ENCODE data around the gene CHMP1A. TPM values are rescaled to one million over a fixed set of nuclear protein-coding genes. Genes with fewer than 3 reads are reported as not detected.
"Not testable (repeated sequence)": the region's sequence is repeated elsewhere in the genome, so short reads cannot be mapped to it uniquely, and the experiment has no call there.

The CHMP1A gene
- total and polyA plus RNA-seq, 2 experiments from 2014 or later: 42.3 to 81.9 TPM

DNA sequence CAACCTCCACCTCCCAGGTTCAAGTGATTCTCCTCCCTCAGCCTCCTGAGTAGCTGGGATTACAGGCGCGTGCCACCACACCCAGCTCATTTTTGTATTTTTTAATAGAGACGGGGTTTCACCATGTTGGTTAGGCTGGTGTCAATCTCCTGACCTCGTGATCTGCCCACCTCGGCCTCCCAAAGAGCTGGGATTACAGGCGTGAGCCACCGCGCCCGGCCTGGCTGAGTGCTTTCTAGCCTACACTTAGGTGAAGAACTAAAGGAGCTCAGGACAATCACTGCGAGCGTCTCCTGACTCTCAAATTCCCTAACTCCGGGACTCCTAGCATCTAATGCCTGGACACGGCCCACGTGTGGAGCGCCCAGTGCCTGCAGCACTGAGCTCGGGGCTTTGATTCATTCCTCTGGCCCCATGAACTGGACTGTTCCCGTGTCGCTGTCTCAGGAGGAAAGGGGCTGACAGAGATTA is 42.2 kb upstream of the CHMP1A start:
- H2AFZ ChIP-seq; H3K36me3 ChIP-seq (ENCODE audit: insufficient read depth); H3K9me2 ChIP-seq (ENCODE audit: insufficient read depth); H4K20me1 ChIP-seq (replicated peaks; ENCODE audit: insufficient read depth); DNase-seq (ENCODE audit: low spot score); ATAC-seq; H3K79me2 ChIP-seq (replicated peaks; ENCODE audit: insufficient read depth); H3K9me3 Mint-ChIP-seq; H3K4me1 ChIP-seq (ENCODE audit: insufficient read depth); H3K4me1 Mint-ChIP-seq: not testable (repeated sequence)
- Mint-ChIP-seq H3K4me3 (peak overlapping the region; percentile 55), H3K36me3 (ENCODE audit: low read depth) (peaks cover 11% of the 10 kb centered on the region), H3K27ac (peak overlapping the region; percentile 67; the same call in 1 of the 2 replicates), H3K27me3 (ENCODE audit: insufficient read depth, low read depth, poor library complexity) (peaks cover 39% of the 10 kb centered on the region)
- Histone ChIP-seq H3K4me3 (peak overlapping the region; percentile 52), H3K4me2 (peak overlapping the region; percentile 84), H3F3A (replicated peaks; ENCODE audit: low read depth) (peaks cover 14% of the 10 kb centered on the region; the same call in 1 of the 2 replicates), H3K27ac (ENCODE audit: low read depth) (peak overlapping the region; percentile 50; the same call in 1 of the 2 replicates), H3K27me3 (ENCODE audit: insufficient read depth) (peaks cover 17% of the 10 kb centered on the region; the same call in 1 of the 2 replicates)

DNA sequence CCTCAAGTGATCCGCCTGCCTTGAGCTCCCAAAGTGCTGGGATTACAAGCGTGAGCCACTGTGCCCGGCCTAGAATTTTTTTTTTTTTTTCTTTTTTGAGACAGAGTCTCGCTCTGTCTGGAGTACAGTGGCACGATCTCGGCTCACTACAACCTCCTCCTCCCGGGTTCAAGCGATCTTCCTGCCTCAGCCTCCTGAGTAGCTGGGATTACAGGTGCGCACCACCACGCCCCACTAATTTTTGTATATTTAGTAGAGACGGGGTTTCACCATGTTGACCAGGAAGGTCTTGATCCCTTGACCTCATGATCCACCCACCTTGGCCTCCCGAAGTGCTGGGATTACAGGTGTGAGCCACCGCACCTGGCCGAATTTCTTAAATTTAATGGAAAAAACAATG is 41.2 kb upstream of the CHMP1A start:
- not testable (repeated sequence) for H4K20me1 ChIP-seq (replicated peaks; ENCODE audit: insufficient read depth); DNase-seq (ENCODE audit: low spot score); H3K9me2 ChIP-seq (ENCODE audit: insufficient read depth); H3K4me2 ChIP-seq; ATAC-seq; H3K79me2 ChIP-seq (replicated peaks; ENCODE audit: insufficient read depth); H3K36me3 ChIP-seq (ENCODE audit: insufficient read depth); H2AFZ ChIP-seq; H3K9me3 Mint-ChIP-seq; H3K27ac Mint-ChIP-seq; H3K27me3 ChIP-seq (ENCODE audit: insufficient read depth); H3K4me1 ChIP-seq (ENCODE audit: insufficient read depth); H3K27ac ChIP-seq (ENCODE audit: low read depth); H3K4me3 Mint-ChIP-seq; H3K4me3 ChIP-seq; H3K4me1 Mint-ChIP-seq
- peaks cover 14% of the 10 kb centered on the region; the same call in 1 of the 2 replicates for H3F3A ChIP-seq (replicated peaks; ENCODE audit: low read depth)
- H3K36me3 Mint-ChIP-seq (ENCODE audit: low read depth): peaks cover 15% of the 10 kb centered on the region
- peaks cover 31% of the 10 kb centered on the region for H3K27me3 Mint-ChIP-seq (ENCODE audit: insufficient read depth, low read depth, poor library complexity)

DNA sequence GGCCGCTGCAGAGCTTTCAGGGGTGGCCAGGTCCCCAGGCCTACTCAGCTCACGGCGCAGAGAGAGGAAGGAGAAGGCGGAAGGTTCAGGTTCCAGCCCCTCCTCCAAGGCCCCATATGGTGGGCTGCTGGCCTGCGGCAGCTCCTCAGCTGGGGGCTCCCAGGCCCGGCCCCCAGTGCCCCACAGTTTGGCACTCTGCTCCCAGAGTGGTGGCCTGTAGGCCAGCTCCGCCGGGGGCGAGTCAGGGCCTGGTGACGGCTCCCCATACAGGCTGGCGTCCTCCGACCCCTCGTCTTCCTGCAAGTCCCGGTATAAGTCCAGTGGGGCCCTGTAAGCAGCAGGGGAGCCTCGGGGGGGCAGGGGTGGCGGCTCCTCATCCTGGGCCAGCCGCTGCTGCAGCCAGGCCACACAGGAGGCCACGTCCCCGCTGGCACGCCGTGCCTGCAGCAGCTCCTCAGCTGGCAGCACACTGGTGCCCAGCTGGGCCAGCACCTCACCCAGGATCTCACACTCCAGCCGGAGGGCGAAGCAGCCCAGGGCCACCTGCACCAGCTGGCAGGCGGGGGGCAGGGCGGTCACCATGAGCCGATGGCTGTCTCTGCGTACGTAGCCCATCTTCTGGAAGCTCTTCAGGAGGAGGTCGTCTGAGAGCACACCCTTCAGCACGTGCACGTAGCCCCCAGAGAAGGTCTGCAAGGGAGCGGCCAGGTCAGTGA is 40.3 kb upstream of the CHMP1A start:
- Mint-ChIP-seq H3K4me1 (peaks cover 6% of the 10 kb centered on the region; the same call in 2 of the 3 replicates), H3K4me3 (no peak overlapping the region), H3K27me3 (ENCODE audit: insufficient read depth, low read depth, poor library complexity) (peaks cover 24% of the 10 kb centered on the region), H3K9me3 (no peaks in the 10 kb centered on the region), H3K27ac (no peak overlapping the region), H3K36me3 (ENCODE audit: low read depth) (peaks cover 22% of the 10 kb centered on the region)
- peaks cover 4% of the 10 kb centered on the region for H4K20me1 ChIP-seq (replicated peaks; ENCODE audit: insufficient read depth)
- ATAC-seq: no peak
- H3K4me2 ChIP-seq: no peak overlapping the region
- H3K27ac ChIP-seq (ENCODE audit: low read depth): no peak overlapping the region
- no peaks in the 10 kb centered on the region for H3K9me2 ChIP-seq (ENCODE audit: insufficient read depth)
- H3K27me3 ChIP-seq (ENCODE audit: insufficient read depth): no peaks in the 10 kb centered on the region
- 0 out of 2 replicates have a peak, but pooled peaks cover 2% of the 10 kb centered on the region for H3K36me3 ChIP-seq (ENCODE audit: insufficient read depth)
- H3K4me3 ChIP-seq: no peak overlapping the region
- H3F3A ChIP-seq (replicated peaks; ENCODE audit: low read depth): peaks cover 15% of the 10 kb centered on the region; the same call in 1 of the 2 replicates
- no peaks in the 10 kb centered on the region for H3K79me2 ChIP-seq (replicated peaks; ENCODE audit: insufficient read depth)
- peaks cover 7% of the 10 kb centered on the region; the same call in 1 of the 2 replicates for H3K4me1 ChIP-seq (ENCODE audit: insufficient read depth)
- no peak overlapping the region for H2AFZ ChIP-seq
- DNase-seq (ENCODE audit: low spot score): no peak
- TF ChIP-seq NANOG (IDR thresholded peaks at IDR 0.05; ENCODE audit: borderline replicate concordance) (no peak), ZNF114 (CRISPR knock-in tag; IDR thresholded peaks at IDR 0.05) (no peak), ZNF331 (CRISPR knock-in tag; IDR thresholded peaks at IDR 0.05; ENCODE audit: low read depth) (no peak), EZH2phosphoT487 (IDR thresholded peaks at IDR 0.05; ENCODE audit: unreplicated experiment) (no peak), JUNB (IDR thresholded peaks at IDR 0.05; ENCODE audit: unreplicated experiment) (no peak), EZH2 (IDR thresholded peaks at IDR 0.05; ENCODE audit: low read depth, unreplicated experiment) (no peak), POLR2AphosphoS5 (IDR thresholded peaks at IDR 0.05; ENCODE audit: low read depth) (no peak), STAT1 (IDR thresholded peaks at IDR 0.05; ENCODE audit: unreplicated experiment) (no peak), CREB1 (CRISPR knock-in tag; IDR thresholded peaks at IDR 0.05; ENCODE audit: low read depth) (no peak)
- TF ChIP-seq, protein P1, sequence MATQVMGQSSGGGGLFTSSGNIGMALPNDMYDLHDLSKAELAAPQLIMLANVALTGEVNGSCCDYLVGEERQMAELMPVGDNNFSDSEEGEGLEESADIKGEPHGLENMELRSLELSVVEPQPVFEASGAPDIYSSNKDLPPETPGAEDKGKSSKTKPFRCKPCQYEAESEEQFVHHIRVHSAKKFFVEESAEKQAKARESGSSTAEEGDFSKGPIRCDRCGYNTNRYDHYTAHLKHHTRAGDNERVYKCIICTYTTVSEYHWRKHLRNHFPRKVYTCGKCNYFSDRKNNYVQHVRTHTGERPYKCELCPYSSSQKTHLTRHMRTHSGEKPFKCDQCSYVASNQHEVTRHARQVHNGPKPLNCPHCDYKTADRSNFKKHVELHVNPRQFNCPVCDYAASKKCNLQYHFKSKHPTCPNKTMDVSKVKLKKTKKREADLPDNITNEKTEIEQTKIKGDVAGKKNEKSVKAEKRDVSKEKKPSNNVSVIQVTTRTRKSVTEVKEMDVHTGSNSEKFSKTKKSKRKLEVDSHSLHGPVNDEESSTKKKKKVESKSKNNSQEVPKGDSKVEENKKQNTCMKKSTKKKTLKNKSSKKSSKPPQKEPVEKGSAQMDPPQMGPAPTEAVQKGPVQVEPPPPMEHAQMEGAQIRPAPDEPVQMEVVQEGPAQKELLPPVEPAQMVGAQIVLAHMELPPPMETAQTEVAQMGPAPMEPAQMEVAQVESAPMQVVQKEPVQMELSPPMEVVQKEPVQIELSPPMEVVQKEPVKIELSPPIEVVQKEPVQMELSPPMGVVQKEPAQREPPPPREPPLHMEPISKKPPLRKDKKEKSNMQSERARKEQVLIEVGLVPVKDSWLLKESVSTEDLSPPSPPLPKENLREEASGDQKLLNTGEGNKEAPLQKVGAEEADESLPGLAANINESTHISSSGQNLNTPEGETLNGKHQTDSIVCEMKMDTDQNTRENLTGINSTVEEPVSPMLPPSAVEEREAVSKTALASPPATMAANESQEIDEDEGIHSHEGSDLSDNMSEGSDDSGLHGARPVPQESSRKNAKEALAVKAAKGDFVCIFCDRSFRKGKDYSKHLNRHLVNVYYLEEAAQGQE (IDR thresholded peaks at IDR 0.05; ENCODE audit: unreplicated experiment): no peak
- TF ChIP-seq, protein P2, sequence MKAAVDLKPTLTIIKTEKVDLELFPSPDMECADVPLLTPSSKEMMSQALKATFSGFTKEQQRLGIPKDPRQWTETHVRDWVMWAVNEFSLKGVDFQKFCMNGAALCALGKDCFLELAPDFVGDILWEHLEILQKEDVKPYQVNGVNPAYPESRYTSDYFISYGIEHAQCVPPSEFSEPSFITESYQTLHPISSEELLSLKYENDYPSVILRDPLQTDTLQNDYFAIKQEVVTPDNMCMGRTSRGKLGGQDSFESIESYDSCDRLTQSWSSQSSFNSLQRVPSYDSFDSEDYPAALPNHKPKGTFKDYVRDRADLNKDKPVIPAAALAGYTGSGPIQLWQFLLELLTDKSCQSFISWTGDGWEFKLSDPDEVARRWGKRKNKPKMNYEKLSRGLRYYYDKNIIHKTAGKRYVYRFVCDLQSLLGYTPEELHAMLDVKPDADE (IDR thresholded peaks at IDR 0.05): no peak
- TF ChIP-seq, protein P3, sequence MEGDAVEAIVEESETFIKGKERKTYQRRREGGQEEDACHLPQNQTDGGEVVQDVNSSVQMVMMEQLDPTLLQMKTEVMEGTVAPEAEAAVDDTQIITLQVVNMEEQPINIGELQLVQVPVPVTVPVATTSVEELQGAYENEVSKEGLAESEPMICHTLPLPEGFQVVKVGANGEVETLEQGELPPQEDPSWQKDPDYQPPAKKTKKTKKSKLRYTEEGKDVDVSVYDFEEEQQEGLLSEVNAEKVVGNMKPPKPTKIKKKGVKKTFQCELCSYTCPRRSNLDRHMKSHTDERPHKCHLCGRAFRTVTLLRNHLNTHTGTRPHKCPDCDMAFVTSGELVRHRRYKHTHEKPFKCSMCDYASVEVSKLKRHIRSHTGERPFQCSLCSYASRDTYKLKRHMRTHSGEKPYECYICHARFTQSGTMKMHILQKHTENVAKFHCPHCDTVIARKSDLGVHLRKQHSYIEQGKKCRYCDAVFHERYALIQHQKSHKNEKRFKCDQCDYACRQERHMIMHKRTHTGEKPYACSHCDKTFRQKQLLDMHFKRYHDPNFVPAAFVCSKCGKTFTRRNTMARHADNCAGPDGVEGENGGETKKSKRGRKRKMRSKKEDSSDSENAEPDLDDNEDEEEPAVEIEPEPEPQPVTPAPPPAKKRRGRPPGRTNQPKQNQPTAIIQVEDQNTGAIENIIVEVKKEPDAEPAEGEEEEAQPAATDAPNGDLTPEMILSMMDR (conservative IDR thresholded peaks at IDR 0.05; ENCODE audit: low read depth in 2 of 2): no peak

Data from GM23338 (cell line).